HepG2 (cell line): ENCODE data around the gene TOR1A. TPM values are rescaled to one million over a fixed set of nuclear protein-coding genes. Genes with fewer than 3 reads are reported as not detected.

Source experiments
- ATAC-seq: fragments of 200-7000 bp; cut with Tn5 transposase; 3 replicates; pipeline ENCODE4 v1.9.1; 2020; ENCODE audit warnings: mild to moderate bottlenecking, moderate library complexity
- BruUV-seq: library from RNA; stranded (reverse); fragments of 400-500 nt; replicated peaks from 2 replicates; lab custom pipeline; 2021; lab: Mats Ljungman, UMichigan
- CTCF ChIA-PET: fragments of 300-600 bp; formaldehyde crosslinking; extraction: SDS; loops from one replicate; lab custom pipeline; 2021; ENCODE audit warnings: low total read pairs, inconsistent platforms, low intra/inter-chr PET ratio; lab: Yijun Ruan, JAX
- POLR2A ChIA-PET: fragments of 350-600 bp; sonication (Branson Sonifier 250); formaldehyde crosslinking; loops from one replicate; lab custom pipeline; 2020; ENCODE audit warnings: antibody characterized with exemption, inconsistent platforms; lab: Yijun Ruan, JAX
- DNase-seq: peaks from one replicate; pipeline ENCODE4 v3.0.0-alpha.2; 2015; ENCODE audit warnings: low spot score
- FAIRE-seq: peaks from 3 replicates; lab custom pipeline; 2011; peaks lifted over from hg19 to GRCh38; lab: Jason Lieb, UNC
- H2AFZ ChIP-seq: one replicate; pipeline ENCODE4 v1.6.1; 2011; ENCODE audit warnings: low read length, inconsistent platforms
- H3K27ac ChIP-seq: fragments of 300-600 bp; 3 replicates; pipeline ENCODE4 v1.8.0; 2011; ENCODE audit warnings: mixed run types, mild to moderate bottlenecking, mixed read lengths, low read length, inconsistent platforms; ENCODE audit not compliant: insufficient read depth; ENCODE audit errors: extremely low read length
- H3K27me3 ChIP-seq, 2 experiments: fragments of 200-600 bp in 1 of 2; 2 replicates in 1 of 2; 3 replicates in 1 of 2; pipeline versions ENCODE4 v1.6.0 to v1.8.0; 2011; ENCODE audit warnings: low read length in 2 of 2, mild to moderate bottlenecking in 2 of 2, moderate library complexity in 2 of 2, inconsistent platforms in 1 of 2; ENCODE audit not compliant: insufficient read depth in 2 of 2, control insufficient read depth in 1 of 2
- H3K36me3 ChIP-seq, 2 experiments: fragments of 200-600 bp in 1 of 2; replicated peaks in 1 of 2; 2 replicates in 1 of 2; 3 replicates in 1 of 2; pipeline versions ENCODE4 v1.5.1 to v1.8.0; 2011; ENCODE audit warnings: low read length in 2 of 2, inconsistent platforms in 1 of 2; ENCODE audit not compliant: insufficient read depth in 2 of 2, control insufficient read depth in 1 of 2
- H3K4me1 ChIP-seq: 2 replicates; pipeline ENCODE4 v1.5.1; 2012; ENCODE audit warnings: low read length, inconsistent platforms; ENCODE audit not compliant: insufficient read depth
- H3K4me2 ChIP-seq: 2 replicates; pipeline ENCODE4 v1.6.0; 2011; ENCODE audit warnings: low read depth, low read length, inconsistent platforms
- H3K4me3 ChIP-seq, 3 experiments: fragments of 200-600 bp in 1 of 3; sonication (generic), shearing (Covaris generic) in 1 of 3; replicated peaks in 1 of 3; 2 replicates each; pipeline ENCODE4 v1.5.1; 2011 to 2016; ENCODE audit warnings: low read length in 3 of 3, inconsistent platforms in 2 of 3, low read depth in 2 of 3, mild to moderate bottlenecking in 2 of 3, control low read depth in 1 of 3, mixed read lengths in 1 of 3; ENCODE audit not compliant: insufficient read depth in 1 of 3
- H3K79me2 ChIP-seq: one replicate; pipeline ENCODE4 v1.6.1; 2011; ENCODE audit warnings: low read length, inconsistent platforms; ENCODE audit not compliant: insufficient read depth
- H3K9ac ChIP-seq: 2 replicates; pipeline ENCODE4 v1.6.0; 2011; ENCODE audit warnings: mild to moderate bottlenecking, low read depth, low read length, inconsistent platforms; ENCODE audit not compliant: insufficient read depth
- H3K9me3 ChIP-seq: 2 replicates; pipeline ENCODE4 v1.5.1; 2012; ENCODE audit warnings: mild to moderate bottlenecking, low read length
- H4K20me1 ChIP-seq: 2 replicates; pipeline ENCODE4 v1.6.0; 2011; ENCODE audit warnings: inconsistent platforms, mild to moderate bottlenecking, low read length, moderate library complexity; ENCODE audit not compliant: insufficient read depth
- DBP ChIP-seq: sonication (generic); formaldehyde crosslinking; IDR thresholded peaks from 2 replicates; pipeline ENCODE4 v1.4.0; 2020; ENCODE audit warnings: missing genetic modification reagents; ENCODE audit errors: not compliant biosample characterization
- GATA4 ChIP-seq: sonication (generic); IDR thresholded peaks from 2 replicates; pipeline ENCODE4 v1.6.1; 2016; ENCODE audit warnings: antibody characterized with exemption, low read depth, borderline replicate concordance
- GATAD2A ChIP-seq: IDR thresholded peaks from 2 replicates; pipeline ENCODE4 v1.6.1; 2016
- HOMEZ ChIP-seq: IDR thresholded peaks from 2 replicates; pipeline ENCODE4 v1.6.1; 2016; ENCODE audit warnings: low read depth
- HOXA7 ChIP-seq: sonication (generic); formaldehyde crosslinking; IDR thresholded peaks from 2 replicates; pipeline ENCODE4 v1.8.1; 2022; ENCODE audit warnings: mild to moderate bottlenecking, missing genetic modification reagents, moderate library complexity
- JUN ChIP-seq: sonication (generic); formaldehyde crosslinking; IDR thresholded peaks from 2 replicates; pipeline ENCODE4 v1.4.0; 2020; ENCODE audit warnings: mild to moderate bottlenecking, missing genetic modification reagents
- PLSCR1 ChIP-seq: sonication (generic); formaldehyde crosslinking; IDR thresholded peaks from 2 replicates; pipeline ENCODE4 v1.5.0; 2020; ENCODE audit warnings: missing genetic modification reagents, mild to moderate bottlenecking, borderline replicate concordance
- PTBP1 ChIP-seq: fragments of 200-400 bp; formaldehyde crosslinking; IDR thresholded peaks from 2 replicates; pipeline ENCODE4 v1.6.1; 2018; ENCODE audit warnings: low read length, low read depth; ENCODE audit not compliant: poor library complexity, severe bottlenecking
- SAP130 ChIP-seq: IDR thresholded peaks from 2 replicates; pipeline ENCODE4 v1.6.1; 2016; ENCODE audit warnings: low read depth
- SSRP1 ChIP-seq: IDR thresholded peaks from 2 replicates; pipeline ENCODE4 v1.6.1; 2016; ENCODE audit warnings: control low read depth
- ZIK1 ChIP-seq: sonication (generic); formaldehyde crosslinking; IDR thresholded peaks from 2 replicates; pipeline ENCODE4 v1.5.0; 2020; ENCODE audit warnings: mild to moderate bottlenecking, low read depth, missing genetic modification reagents, borderline replicate concordance
- ZNF354B ChIP-seq: sonication (generic); formaldehyde crosslinking; IDR thresholded peaks from 2 replicates; pipeline ENCODE4 v1.8.0; 2022; ENCODE audit warnings: mild to moderate bottlenecking, missing genetic modification reagents
- ZNF660 ChIP-seq: sonication (generic); formaldehyde crosslinking; IDR thresholded peaks from 2 replicates; pipeline ENCODE4 v1.5.1; 2020; ENCODE audit warnings: mild to moderate bottlenecking, low read depth, missing genetic modification reagents, borderline replicate concordance
- WGBS: methylation state at CpG from one replicate; pipeline ENCODE4 v1.1.6; 2017; ENCODE audit warnings: low lambda C conversion rate; 5-methylcytosine and 5-hydroxymethylcytosine counted together
- in situ Hi-C: cut with HindIII; loops from 2 replicates; pipeline ENCODE4 v1.10.0; 2017; ENCODE audit warnings: low pct_unique_long_range_greater_than_20kb; ENCODE audit not compliant: extremely low pct_ligation_motif_present
- intact Hi-C: fragments of 100-400 bp; cut with micrococcal nuclease; formaldehyde crosslinking; loops from one replicate; pipeline ENCODE4 v1.10.0; 2022; ENCODE audit not compliant: unreplicated experiment
- polyA plus RNA-seq, 8 experiments: library from polyadenylated mRNA; depleted of rRNA in 3 of 8; stranded (reverse) in 7 of 8; unstranded in 1 of 8; fragments of >200 nt; fragmentation: Illumina TruSeq in 4 of 8; extraction: Trizol in 4 of 8; gene quantifications; 2 replicates each; pipeline versions ENCODE4 v1.2.1 to v1.2.3, GENCODE V29; 2011 to 2016; ENCODE audit warnings: low read depth in 4 of 8, missing spikeins in 1 of 8, mixed read lengths in 1 of 8; ENCODE audit not compliant: insufficient read depth in 1 of 8
- total RNA-seq, 5 experiments: library from RNA; depleted of rRNA; stranded (reverse); fragments of >200 nt; fragmentation: Illumina TruSeq; extraction: Trizol; gene quantifications; 2 replicates each; pipeline ENCODE4 v1.2.3, GENCODE V29; 2016; ENCODE audit warnings: low read depth in 1 of 5
- TF ChIP-seq, protein P1 (sequence below): sonication (generic); formaldehyde crosslinking; IDR thresholded peaks from 2 replicates; pipeline ENCODE4 v1.5.0; 2020; ENCODE audit warnings: missing genetic modification reagents
- TF ChIP-seq, protein P2 (sequence below): sonication (generic); formaldehyde crosslinking; IDR thresholded peaks from 2 replicates; pipeline ENCODE4 v1.4.0; 2020; ENCODE audit warnings: missing genetic modification reagents

TOR1A gene
- total and polyA plus RNA-seq, 2 of the 13 experiments (the other 11 are each of a cell fraction or from before 2014, with no cell fraction given): 31.6 to 41.4 TPM

GRCh38 chr9:129809346-129809745, 14.6 kb downstream of the TOR1A start:
- Histone ChIP-seq H2AFZ (no peak overlapping the region), H3K36me3 (peaks cover 5 to 18% of the 10 kb centered on the region in 2 experiments; a peak in 4 of 5 replicates), H4K20me1 (no peaks in the 10 kb centered on the region), H3K27ac (no peak overlapping the region), H3K4me3 (no peak overlapping the region), H3K27me3 (no peaks in the 10 kb centered on the region)
- BruUV-seq: no TSS peak
- DNase-seq: no peak
- WGBS: 93% methylated on average over 9 of the region's 11 CpGs
- POLR2A ChIA-PET: interaction anchor here (0.6 to 0.7 kb wide), 2 partner anchors 18 to 25 kb away, joined by 3 read pairs; no protein-coding TSS in a partner anchor
- intact Hi-C loops: no loop called here
- TF ChIP-seq, protein P1, sequence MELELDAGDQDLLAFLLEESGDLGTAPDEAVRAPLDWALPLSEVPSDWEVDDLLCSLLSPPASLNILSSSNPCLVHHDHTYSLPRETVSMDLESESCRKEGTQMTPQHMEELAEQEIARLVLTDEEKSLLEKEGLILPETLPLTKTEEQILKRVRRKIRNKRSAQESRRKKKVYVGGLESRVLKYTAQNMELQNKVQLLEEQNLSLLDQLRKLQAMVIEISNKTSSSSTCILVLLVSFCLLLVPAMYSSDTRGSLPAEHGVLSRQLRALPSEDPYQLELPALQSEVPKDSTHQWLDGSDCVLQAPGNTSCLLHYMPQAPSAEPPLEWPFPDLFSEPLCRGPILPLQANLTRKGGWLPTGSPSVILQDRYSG: no peak
- TF ChIP-seq GATA4 (no peak), HOXA7 (no peak), JUN (CRISPR knock-in tag) (no peak), PLSCR1 (CRISPR knock-in tag) (no peak), DBP (no peak), ZNF354B (no peak), SSRP1 (no peak), GATAD2A (CRISPR knock-in tag) (no peak), PTBP1 (no peak), SAP130 (CRISPR knock-in tag) (no peak), ZNF660 (no peak), HOMEZ (CRISPR knock-in tag) (no peak), ZIK1 (CRISPR knock-in tag) (no peak)
- TF ChIP-seq, protein P2, sequence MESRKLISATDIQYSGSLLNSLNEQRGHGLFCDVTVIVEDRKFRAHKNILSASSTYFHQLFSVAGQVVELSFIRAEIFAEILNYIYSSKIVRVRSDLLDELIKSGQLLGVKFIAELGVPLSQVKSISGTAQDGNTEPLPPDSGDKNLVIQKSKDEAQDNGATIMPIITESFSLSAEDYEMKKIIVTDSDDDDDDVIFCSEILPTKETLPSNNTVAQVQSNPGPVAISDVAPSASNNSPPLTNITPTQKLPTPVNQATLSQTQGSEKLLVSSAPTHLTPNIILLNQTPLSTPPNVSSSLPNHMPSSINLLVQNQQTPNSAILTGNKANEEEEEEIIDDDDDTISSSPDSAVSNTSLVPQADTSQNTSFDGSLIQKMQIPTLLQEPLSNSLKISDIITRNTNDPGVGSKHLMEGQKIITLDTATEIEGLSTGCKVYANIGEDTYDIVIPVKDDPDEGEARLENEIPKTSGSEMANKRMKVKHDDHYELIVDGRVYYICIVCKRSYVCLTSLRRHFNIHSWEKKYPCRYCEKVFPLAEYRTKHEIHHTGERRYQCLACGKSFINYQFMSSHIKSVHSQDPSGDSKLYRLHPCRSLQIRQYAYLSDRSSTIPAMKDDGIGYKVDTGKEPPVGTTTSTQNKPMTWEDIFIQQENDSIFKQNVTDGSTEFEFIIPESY (CRISPR knock-in tag): no peak
- TF ChIP-seq, all 625 proteins: peak for 0
- no peak overlapping the region for H3K4me2 ChIP-seq
- no peak overlapping the region for H3K9ac ChIP-seq
- in situ Hi-C loops: no loop called here
- H3K4me1 ChIP-seq: peaks cover 25% of the 10 kb centered on the region
- CTCF ChIA-PET: no interaction called here
- ATAC-seq (no peak), FAIRE-seq (no peak)
- H3K79me2 ChIP-seq: peaks cover under 1% of the 10 kb centered on the region
- no peaks in the 10 kb centered on the region for H3K9me3 ChIP-seq
